Glomerular visceral epithelial cell (primary cell): ENCODE data around the gene TXNRD2.
"Not testable (repeated sequence)": the region's sequence is repeated elsewhere in the genome, so short reads cannot be mapped to it uniquely, and the experiment has no call there.

ENCODE experiments used
- DNase-seq: peaks from one replicate; pipeline ENCODE4 v3.0.0-alpha.2; 2016; ENCODE audit errors: extremely low spot score

Gene TXNRD2

DNA sequence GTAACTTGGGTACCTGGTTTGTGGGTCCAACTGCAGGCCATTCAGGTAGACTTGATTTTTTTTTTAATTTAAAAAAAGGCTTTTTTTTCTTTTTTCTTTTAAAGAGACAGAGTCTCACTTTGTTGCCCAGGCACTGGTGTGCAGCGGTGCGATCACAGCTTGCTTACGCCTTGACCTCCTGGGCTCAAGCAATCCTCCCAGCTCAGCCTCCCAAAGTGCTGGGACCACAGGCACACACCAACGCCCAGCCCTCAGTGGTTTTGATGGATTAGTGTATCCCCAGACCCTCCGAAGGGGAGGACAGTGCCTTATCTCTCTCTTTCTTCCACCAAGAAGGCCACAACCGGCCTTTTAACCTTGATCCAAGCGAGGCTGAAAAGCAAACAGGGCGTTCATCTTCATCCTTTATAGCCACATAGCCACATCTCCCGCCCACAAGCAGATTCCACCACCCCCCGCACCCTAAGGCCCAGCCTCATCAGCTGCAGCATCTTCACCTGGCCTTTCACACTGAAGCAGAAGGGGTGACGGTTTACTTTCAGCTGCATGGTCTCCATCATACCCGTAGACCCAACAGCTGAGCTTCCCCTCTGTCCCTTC is 17.6 kb downstream of the TXNRD2 start:
- no peak for DNase-seq

DNA sequence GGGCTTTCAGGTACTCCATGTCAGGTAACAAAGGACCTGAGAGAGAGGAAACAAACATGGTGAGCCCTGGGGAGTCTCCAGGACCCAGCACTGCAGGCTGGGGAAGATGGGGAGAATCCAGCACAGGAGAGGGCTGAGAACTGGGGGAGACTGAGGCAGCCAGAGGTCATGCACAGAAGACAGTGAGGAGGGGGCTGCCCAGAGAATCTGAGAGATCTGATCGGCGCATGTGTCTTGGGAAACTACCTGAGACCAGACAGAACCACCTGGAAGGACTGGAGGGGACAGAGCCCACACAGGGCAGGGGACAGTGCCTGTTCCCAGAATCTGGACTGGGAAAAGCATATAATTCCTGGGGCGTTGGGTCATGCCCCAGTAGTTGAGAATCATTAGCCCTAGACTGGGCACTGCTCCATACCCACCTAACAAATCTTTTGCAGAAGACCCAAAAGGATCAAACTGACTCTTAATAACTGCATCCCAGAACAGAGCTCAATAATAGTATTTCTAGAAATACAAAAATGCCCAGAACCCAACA is 20.0 kb downstream of the TXNRD2 start:
- DNase-seq: no peak

DNA sequence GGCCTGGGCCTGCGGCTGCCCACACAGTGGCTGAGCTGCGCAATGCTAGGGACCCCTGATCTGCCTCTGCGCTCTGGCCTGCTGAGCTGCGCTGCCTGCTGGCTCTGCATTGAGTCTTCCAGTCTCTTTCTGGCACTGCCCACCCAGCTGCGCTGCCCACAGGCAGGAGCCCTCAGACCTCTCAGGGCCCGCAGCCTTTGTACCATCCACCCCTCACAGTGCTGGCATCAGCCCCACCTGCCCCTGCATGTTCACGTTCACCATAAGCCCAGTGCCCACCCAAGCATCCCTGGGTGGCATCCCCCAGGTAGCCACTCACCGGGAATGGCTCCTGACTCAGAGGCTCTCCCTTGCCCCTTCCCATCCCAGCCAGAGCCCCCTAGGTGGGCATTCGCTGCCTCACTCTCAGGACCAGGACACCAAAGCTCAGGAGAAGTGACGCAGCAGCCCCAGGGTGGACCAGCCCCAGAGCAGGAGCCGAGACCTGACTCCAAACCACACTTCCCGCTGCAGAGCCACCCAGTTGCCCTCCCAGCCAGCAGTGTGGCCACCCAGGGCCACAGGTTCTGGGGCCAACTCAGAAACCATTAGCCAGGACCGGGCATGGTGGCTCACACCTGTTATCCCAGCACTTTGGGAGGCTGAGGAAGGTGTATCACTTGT is 21.8 kb downstream of the TXNRD2 start:
- DNase-seq: no peak

DNA sequence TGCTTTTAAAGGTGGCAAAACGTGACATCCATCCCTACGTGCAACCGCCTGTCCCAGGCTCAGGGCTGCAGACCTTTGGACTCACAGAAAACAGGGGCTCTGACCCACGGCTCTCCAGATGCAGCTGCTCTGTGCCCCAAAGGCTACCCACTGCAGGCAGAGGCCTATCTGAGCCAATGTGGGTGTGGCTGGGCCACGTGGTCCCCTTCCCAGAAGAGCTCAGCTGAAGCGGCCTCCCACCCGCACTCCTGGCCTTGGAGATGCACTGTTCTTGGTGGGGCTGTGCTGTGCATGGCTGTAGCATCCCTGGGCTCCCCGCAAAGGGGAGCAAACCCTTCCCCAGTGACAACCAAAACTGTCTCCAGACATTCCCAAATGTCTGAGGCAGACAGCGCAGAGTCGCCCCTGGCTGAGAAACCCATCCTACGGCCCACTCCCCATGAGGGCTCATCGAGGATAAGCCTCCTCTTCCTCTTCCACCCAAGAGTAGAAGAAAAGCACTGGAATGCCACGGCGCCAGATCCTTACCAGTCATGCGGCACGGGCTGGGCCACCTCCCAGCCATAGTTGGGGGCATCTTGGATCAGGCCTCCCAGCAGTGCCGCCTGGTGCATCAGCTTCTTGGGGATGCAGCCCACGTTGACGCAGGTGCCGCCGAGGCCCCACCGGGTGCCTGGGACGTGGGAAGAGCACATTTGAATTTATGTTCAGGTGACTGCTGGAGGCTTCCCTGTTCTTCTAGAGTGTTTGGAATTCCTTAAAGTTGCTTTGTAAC is 23.1 kb downstream of the TXNRD2 start:
- no peak for DNase-seq

DNA sequence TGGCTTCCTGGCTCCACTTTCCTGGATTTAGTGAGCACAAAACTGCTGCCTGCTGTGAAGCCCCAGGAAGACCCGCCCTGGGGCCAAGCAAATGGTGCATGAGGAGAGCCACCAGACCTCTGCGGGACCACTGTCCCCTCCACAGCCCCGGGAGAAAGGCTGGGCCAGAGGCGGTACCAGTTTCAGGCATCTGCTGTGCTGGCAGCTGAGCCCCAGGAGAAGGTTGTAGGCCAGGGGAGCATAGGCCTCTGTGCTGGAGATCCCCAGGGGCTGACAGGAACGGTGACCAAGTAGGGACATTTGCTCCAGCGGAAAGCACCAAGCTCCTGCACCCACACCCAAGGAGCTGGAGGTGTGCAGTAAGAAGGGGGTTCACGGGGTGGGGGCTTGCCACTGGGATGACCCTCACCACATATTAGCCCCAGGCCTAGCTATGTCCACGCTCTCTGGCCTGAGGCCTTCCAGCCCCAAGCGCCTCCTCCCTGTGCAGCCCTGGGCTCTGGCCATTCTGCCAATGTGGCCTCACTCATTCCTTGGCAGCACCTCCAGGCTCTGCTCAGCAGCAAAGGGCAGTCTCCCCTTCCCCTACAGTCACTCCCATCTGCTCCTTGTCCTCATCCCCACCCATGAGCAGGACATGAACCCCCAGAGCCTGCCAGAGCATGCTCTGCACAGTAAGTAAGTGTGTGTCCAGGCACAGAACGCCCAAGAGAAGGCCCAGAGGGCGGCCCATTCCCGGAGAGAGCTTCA is 24.1 kb downstream of the TXNRD2 start:
- DNase-seq: no peak

DNA sequence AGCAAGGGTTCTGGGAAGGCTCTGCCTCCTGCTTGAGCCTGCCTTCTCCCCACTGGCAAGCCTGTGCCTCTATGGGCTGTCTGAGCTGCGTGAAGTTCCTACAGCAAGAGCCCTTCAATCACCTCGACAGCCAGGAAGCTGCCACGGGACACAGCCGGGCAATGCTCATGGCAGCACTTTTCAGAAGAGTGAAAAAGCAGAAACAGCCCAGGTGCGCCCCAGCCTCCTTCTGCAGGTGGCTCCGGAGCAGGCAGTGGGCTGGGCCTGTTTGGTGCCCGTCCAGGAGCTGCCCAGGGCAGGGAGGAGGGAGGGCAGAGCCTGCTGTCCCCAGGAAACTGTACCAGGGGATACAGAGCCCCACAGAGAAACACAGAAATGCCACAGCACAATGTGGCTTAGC is 24.7 kb downstream of the TXNRD2 start:
- DNase-seq: no peak

DNA sequence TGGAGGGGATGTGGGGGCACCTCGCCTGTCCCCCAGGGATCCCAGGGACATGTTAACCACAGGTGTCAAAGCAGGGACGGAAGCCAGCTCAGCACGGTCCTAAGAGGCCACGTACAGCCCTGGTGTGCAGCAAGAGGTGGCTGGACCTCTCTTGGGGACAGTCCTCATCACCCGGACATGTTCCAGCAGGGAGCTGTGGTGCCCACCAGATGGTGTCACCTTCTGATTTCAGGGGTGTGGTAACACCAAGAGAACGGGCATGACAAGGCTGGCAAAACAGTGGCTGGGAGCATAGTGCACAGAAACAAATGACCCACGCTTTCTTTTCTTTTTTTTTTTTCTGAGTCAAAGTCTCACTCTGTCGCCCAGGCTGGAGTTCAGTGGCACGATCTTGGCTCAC is 25.6 kb downstream of the TXNRD2 start:
- no peak for DNase-seq

DNA sequence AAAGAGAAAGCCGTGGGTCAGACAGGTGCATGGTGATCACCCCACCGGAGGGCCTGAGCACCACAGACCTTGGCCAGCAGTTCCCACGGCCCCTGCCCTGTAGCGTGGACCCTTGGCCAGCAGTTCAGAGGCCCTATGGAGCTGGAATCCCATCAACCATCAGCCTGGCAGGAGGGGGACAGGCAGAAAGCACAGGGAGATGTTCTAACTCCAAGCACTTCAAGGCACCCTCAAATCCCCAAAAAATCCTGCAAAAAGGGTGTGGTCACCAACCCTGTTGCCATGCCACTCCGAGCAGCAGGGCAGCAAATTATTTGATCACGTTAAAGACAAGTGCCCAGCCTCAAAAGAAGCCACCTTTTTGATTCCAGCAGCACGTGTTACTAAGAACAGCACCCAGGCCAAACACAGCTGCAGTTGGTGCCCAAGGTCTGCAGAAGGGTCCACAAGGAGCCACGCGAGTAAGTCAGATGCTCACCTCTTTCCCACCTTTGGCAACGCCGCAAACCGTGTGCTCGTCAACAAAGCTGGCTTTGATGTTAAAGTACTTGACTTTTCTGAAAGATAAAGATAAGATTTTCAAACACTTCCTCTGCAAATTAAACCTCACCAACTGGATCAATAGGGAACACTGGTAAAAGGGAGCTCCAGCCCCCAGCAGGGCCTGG is 26.2 kb downstream of the TXNRD2 start:
- DNase-seq: no peak

DNA sequence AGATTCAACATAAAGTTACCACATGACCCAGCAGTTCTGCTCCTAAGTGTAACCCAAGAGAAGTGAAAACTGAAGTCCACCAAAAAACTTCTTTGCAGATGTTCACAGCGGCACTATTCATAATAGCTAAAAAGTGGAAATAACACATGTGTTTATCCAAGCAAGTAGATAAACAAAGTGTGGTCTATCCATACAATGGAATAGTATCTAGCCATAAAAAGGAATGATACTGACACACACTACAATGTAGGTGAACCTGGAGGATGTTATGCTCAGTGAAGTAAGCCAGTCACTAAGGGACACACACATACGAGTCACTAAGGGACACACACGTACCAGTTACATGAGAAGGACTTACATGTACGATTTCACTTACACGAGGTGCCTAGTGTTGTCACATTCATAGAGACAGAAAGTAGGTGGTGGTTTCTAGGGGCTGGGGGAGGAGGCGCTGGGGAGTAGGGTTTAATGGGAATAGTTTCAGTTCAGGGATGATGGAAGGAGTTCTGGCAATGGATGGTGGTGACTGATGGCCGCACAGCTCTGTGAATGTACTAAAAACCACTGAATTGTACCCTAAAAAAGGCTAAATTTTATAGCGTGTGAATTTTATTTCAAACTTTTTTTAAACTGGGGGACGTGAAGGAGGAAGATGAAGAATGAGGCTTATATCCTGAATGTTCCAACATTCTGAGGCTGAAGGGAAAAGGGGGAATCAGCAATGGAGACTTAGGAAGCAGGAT is 27.2 kb downstream of the TXNRD2 start:
- DNase-seq: no peak

DNA sequence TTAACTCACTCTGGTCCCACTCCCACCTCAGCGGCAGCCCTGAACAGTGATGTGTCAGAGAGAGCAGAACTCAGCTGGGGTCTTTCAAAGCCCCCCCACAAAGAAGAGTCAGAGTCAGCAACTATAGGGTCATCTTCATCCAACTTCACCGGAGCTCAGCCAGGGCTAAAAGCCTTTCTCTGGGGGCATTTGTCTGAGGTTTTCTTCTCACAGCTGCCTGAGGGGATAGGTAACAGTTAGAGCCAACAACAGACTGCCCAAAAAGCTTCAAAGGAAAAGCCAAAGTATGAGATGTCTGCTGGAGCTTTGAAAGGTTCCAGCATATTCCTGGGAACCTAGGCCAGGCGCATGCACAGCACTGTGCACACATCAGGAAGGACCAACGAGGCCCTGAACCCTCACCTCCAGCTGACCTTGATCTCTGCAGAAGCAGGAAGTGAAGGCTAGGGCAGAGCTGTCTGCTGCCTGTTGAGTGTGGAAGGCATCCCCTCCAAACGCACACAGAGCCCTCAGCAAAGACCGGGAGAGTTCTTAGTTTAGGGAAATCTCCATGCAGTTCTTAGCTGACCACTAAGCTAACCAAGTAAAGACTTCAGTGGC is 28.2 kb downstream of the TXNRD2 start:
- DNase-seq: no peak

DNA sequence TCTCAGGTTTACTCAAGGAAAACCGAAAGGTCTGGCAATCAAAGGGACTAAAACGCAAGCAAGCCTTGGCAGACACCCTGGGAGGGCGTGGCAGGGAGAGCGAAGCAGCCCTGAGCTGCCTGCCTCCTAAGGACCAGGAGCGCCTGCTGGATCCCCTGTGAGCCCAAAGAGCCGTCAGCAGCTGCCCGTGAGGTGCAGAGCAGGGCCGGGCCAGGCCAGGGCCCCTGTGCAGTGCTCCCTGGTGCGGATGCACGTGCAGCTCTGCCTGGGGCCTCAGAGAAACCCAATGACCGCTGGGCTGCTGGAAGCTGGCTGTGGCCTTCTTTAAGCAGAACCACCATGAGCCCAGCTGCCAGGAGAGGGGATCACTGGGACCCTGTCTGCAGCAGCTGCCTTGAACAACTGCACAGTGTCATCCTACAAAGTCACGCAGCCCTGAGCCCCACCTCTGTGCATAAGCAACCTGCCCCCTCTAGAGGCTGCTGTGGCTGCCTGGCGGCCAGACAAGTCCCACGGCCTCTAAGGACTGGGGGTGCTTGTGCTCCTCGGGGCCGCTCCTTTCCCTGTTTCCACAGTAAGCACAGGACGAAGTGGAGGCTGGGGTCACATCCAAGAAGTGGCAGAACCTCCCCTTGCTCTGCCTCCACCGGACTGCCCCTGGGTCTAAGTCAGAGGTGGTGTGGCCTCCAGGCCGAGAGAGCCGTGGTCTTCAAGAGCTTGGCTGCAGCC is 29.2 kb downstream of the TXNRD2 start:
- no peak for DNase-seq

DNA sequence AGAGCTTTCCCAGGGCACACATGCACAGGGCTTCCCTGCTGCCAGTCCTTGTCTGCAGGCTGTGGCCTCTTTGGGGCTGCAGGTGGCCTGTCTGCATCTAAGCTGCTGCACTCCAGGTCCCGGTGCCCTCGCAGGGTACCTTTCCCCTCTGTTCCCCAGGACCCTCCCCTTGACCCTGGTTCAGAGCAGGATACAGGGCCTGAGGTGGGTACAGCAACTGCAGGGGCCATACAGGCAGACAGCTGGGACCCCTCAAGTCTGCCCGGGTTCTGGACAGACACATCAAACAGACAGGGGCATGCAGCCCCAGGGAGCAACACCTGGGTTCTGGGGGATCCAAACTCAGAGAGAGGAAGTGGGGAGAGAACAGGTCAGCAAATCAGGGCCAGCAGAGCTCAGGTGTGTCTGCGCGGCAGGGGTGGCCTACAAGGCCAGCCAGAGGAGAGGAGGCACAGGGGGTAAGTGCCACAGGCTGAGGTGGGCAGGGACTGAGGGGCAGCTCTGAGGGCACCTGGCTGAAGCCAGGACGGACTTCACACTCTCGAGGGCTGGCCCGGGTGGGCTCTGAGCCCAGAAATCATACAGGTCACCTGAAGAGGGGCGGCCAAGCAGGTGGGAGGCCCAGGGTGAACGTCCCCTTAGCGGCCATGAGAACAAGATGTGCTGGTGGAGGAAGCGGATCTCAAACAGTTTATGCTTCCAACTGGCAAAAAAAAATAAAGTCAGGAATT is 29.9 kb downstream of the TXNRD2 start:
- no peak for DNase-seq

DNA sequence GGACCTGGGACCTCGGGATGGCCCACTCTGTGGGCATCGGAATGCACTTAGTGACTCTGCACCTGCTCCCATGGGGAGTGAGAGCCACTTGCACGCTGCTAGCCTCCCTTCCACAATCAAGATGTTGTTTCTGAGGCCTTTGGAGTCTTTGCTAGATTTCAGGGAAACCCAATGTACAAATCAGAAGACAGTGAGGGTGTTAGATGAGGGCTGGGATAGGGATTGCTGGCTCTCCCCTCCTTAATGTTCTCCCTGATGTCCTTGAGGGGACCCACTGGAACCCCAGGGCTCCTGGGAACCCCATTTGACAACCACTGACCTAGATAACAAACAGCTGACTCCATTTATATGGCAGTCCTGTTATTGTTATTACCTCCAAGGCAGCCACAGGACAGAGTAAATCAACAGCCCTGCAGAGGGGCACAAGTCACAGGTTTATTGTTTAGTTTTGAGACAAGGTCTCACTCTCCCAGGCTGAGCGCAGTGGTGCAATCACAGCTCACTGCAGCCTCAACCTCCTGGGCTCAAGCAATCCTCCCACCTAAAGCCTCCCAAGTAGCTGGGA is 31.4 kb downstream of the TXNRD2 start:
- no peak for DNase-seq

DNA sequence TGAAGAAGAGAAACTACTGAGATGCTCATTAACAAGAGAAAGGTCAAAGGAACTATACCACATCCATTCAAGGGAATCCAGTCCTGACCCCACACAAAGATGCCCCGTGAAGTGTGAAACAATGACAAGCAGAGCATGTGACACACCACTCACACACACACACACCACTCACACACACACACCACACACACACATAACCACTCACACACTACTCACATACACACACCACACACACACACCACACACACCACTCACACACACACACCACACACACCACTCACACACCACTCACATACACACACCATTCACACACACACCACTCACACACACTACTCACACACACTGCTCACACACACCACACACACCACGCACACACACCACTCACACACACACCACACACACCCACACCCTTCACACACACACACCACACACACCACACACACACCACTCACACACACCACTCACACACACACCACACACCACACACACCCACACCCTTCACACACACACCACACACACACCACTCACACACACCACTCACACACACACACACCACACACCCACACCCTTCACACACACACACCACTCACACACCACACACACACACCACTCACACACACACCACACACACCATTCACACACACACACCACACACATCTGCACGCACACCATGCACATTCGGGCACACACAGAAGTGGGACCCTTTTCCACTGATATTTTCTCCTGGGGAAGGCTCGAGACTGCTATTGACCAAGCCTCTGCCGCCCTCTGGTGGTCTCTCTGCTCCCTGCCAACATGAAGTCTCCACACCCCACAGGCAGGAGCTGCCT is 32.1 kb downstream of the TXNRD2 start:
- DNase-seq: peak; percentile 75

DNA sequence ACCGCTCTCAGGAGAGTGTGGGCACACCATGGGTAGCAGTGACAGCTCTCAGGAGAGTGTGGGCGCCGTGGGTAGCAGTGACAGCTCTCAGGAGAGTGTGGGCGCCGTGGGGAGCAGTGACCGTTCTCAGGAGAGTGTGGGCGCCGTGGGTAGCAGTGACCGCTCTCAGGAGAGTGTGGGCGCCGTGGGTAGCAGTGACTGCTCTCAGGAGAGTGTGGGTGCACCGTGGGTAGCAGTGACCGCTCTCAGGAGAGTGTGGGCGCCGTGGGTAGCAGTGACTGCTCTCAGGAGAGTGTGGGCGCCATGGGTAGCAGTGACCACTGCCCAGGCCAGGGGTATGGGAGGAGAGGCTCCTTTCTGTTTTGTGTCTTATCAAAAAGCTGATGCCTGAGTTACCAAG is 33.7 kb downstream of the TXNRD2 start:
- DNase-seq: not testable (repeated sequence)

DNA sequence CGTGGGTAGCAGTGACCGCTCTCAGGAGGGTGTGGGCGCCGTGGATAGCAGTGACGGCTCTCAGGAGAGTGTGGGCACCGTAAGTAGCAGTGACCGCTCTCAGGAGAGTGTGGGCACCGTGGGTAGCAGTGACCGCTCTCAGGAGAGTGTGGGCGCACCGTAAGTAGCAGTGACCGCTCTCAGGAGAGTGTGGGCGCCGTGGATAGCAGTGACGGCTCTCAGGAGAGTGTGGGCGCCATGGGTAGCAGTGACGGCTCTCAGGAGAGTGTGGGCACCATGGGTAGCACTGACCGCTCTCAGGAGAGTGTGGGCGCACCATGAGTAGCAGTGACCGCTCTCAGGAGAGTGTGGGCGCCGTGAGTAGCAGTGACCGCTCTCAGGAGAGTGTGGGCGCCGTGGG is 34.8 kb downstream of the TXNRD2 start:
- not testable (repeated sequence) for DNase-seq

DNA sequence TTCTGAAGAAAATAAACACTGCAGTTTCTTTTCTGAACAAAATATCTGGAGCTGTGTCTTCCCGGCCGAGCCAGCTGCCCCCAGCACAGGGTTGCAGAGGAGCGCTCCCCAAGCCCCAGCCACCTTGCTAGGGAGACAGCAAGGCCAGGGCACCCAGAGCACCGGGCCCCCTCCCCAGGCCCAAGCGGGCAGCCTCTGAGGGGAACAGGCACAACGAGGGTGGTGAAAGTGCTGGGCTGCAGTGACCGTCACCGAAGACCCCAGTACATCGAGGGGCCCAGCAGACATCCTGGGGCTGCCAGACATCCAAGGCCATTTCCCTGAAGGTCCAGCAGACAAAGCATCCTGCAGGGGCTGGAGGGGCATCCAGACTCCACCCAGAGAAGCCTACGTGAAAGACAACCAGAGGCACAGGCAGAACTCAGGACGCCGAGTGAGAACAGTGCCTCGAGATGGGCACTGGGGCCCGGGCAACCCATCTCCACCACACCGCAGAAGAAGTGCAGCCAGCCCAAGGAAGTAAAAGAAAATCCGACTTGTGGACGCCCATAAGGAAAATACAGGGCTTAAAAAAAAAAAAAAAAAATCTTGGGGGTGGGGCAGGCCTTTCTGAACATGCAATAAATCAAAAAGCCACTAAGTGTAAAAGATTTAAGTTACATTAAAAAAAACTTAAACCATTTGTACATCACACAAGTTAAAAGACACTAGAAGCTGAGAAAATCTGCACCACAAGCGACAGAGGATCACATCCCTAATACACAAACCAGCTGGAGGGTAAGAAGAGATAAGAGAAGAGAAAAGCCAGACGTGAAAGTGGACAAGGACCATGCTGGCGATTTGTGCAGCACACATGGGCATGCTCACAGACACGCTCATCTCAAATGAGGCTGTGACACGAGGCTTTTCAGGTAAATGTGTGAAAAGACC is 36.0 kb downstream of the TXNRD2 start:
- no peak for DNase-seq
